Head of caudate nucleus (tissue), 42 donors: ENCODE data around the gene RNF150.

ENCODE experiments used
- DNase-seq, 42 donors: peaks; one replicate each; pipeline versions ENCODE4 v3.0.0 to v3.0.0-alpha.2; 2020 to 2021; ENCODE audit warnings: mixed read lengths in 7 of 42
- intact Hi-C: fragments of 100-400 bp; cut with DNase I; formaldehyde crosslinking; loops from one replicate; pipeline ENCODE4 v1.15.0; 2022

The RNF150 gene

GRCh38 chr4:140952717-140953116 is 180.6 kb downstream of the RNF150 start:
- intact Hi-C loops = no loop called here
- DNase-seq = no peak

DNA sequence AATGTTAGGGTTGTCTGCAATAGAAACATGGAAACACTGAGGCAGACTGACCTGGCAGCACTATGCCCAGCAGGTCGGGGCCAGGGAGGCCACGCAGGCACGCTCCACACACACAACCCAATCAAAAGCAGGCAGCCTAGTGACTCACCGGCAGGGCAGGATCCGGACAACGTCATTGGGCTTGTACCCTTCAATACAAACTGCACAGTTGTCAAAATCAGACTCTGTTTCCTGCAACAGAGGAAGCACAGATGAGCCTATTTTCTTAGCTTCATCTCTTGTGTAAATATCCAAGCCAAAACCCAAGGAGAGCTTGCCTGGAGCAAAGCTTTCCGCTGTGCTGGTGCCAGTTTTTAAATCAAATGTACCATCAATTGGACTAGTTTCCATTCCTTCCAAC is 185.8 kb downstream of the RNF150 start:
- intact Hi-C loops = no loop called here
- peak in 1 of 42 donors; percentile 40 for DNase-seq

DNA sequence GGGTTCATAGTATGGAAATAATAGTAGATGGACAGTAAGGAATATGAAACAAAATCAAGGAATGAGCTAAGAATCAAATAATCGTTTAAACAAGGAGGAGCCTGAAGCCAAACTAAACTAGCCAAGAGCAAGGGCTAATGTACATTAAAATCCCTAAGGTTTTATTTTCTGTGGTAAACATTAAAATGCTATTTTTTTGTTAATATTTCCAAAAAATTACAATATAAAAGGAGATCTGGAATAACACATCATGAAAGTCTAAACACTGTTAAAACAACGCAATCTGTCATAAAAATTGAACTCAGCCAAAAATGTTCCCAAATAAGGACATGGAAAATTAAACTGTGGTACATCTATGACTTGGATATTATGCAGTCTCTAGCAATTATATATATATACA is 188.2 kb downstream of the RNF150 start:
- intact Hi-C loops = no loop called here
- DNase-seq = no peak

GRCh38 chr4:140944572-140944971 is 188.7 kb downstream of the RNF150 start:
- no peak for DNase-seq
- intact Hi-C loops = no loop called here

GRCh38 chr4:140944199-140944515 is 189.1 kb downstream of the RNF150 start:
- DNase-seq = no peak
- intact Hi-C loops = no loop called here

DNA sequence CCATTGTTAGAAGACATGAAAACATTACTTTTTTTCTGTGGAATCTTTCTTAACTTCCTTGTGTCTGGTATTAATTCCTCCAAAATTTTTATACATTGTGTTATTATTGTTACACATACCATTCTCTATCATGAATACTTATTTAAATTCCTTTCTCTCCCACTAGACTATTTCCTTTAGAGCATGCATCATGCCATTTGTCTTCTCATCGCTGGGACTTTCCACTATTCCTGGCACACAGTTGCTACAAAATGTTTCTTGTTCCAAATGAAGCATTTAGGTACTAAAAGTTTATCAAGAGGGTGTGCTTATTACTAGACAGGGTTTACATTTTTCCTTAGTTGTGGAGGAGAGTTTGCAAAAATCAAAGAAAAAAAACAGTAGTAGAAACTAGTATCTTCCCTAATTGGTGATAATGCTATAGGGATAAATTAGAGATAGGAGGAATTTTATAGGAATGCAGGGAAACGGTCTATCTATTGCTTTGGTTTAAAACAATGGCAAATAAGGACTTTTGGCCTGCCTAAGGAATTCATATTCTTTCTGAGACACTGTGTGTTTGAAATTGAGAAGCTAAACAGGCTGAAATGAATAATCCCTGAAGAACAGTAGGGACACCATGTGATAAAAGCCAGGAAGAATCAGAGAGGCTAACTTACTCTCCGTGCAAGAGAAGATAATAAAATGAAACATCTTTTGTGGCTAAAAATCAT is 189.6 kb downstream of the RNF150 start:
- no peak for DNase-seq
- intact Hi-C loops = no loop called here

GRCh38 chr4:140940589-140940988 is 192.7 kb downstream of the RNF150 start:
- intact Hi-C loops = no loop called here
- no peak for DNase-seq

GRCh38 chr4:140937866-140938265 is 195.4 kb downstream of the RNF150 start:
- DNase-seq = no peak
- intact Hi-C loops = no loop called here

DNA sequence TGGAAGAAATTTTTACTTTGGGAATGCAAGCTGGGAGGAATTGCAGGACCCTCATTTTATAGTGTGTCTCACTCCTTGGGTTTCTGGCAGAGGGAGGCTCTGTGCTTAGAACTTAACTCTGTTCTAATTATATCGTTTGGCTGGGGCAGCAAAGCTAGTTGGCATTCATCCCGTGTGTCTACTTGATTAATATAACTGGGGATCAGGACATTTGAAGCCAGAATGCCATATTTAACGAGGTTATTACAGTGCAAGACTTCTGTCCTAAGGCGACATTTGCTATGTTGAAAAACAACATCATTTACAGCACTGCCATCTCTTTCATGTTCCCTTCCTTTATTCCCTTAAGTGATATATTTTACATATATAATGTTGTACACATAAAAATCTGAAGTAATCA is 198.0 kb downstream of the RNF150 start:
- intact Hi-C loops = no loop called here
- no peak for DNase-seq

DNA sequence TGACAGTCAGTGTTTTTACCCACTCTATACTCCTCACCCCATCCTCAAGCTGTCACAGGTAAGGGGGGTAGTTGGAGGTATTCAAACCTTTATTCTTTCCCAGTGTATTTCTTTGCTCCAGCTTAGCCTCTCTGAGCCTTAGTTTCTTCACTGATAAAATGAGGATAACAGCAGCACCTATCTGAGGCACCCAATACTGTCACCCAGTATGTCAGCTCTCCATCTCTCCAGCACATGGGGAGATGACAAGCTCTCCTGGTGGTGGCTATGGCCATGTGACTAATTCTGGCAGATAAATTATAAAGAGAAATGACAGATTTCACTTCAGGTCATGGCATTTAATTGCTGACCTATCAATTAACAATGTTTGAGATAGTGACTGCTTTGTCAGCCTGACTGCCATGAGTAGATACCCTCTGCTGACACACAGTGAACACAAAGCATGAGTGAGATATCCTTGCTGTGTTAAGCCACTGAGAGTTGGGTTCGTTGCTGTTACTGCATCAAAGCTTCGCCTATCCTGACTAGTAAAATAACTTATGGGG is 200.7 kb downstream of the RNF150 start:
- no peak for DNase-seq
- intact Hi-C loops = no loop called here

- intact Hi-C loops = no loop called here
- DNase-seq = peak in 2 of 42 donors; percentile 21 to 37
These were observed 201.4 kb downstream of the RNF150 start for GRCh38 chr4:140931911-140932310.

- peak in 39 of 42 donors; percentile 21 to 91 (median 62) for DNase-seq
- intact Hi-C loops = no loop called here
These were observed 202.7 kb downstream of the RNF150 start for GRCh38 chr4:140930557-140930956.

GRCh38 chr4:140930011-140930410 is 203.3 kb downstream of the RNF150 start:
- intact Hi-C loops = no loop called here
- DNase-seq = no peak

DNA sequence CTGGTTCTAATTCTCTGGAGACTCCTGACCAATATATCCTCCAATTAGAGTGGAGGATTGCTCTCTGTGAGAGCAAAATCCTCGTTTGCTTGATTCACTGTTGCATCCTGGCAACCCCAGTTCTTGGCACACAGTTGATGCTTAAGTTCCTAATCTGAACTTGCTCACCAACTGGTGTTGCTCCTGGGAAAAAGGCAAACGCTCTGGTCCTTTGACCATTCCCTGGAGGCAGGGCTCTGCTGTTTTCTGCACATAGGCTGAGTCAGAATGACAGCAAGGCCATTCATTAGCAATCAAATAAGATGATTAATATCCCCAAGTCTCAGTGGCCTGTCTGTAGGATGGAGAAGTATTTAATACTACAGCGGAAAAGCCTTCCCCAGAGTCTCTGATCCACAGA is 204.4 kb downstream of the RNF150 start:
- DNase-seq = peak in 1 of 42 donors; percentile 49
- intact Hi-C loops = no loop called here

DNA sequence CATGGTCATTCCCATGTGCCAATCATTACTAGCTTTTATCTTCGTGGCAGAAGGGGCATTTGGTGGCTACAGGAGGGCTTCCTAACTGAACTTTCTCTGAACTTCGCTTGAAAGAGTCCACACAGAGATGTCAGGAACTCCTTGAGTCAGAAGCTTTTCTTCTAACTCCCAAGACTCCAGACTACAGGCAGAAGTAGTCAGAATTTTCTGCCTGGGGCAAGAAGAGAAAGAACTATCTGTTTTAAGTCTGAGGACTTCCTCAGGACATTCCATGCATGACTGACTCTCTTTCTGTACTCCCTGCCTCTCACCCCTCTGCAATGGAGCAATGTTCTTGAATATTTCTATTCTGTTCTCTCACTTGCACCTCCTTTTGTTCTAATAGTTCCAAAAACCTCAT is 206.6 kb downstream of the RNF150 start:
- no peak for DNase-seq
- intact Hi-C loops = no loop called here

DNA sequence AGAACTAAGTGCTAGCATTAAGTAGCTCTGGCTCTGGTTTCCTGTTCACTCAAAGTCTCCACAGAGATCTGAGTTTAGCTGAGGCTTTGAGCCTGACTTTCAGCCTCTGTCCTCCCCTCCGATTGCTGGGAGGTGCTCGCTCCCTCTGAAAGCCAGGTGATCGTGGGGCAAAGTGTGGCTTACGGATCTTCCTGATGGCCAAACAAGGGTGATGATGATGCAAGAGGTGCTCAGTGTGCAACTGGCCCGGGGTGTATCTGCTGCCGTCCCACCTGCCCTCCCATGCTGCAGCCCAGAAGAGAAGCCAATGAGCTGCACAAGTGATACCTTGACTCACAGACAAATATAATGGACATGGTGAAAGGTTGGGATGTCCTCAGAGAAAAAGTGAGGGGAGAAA is 207.9 kb downstream of the RNF150 start:
- no peak for DNase-seq
- intact Hi-C loops = no loop called here

- peak in 13 of 42 donors; percentile 8 to 54 (median 22) for DNase-seq
- intact Hi-C loops = no loop called here
These were observed 208.4 kb downstream of the RNF150 start for GRCh38 chr4:140924761-140925392.

DNA sequence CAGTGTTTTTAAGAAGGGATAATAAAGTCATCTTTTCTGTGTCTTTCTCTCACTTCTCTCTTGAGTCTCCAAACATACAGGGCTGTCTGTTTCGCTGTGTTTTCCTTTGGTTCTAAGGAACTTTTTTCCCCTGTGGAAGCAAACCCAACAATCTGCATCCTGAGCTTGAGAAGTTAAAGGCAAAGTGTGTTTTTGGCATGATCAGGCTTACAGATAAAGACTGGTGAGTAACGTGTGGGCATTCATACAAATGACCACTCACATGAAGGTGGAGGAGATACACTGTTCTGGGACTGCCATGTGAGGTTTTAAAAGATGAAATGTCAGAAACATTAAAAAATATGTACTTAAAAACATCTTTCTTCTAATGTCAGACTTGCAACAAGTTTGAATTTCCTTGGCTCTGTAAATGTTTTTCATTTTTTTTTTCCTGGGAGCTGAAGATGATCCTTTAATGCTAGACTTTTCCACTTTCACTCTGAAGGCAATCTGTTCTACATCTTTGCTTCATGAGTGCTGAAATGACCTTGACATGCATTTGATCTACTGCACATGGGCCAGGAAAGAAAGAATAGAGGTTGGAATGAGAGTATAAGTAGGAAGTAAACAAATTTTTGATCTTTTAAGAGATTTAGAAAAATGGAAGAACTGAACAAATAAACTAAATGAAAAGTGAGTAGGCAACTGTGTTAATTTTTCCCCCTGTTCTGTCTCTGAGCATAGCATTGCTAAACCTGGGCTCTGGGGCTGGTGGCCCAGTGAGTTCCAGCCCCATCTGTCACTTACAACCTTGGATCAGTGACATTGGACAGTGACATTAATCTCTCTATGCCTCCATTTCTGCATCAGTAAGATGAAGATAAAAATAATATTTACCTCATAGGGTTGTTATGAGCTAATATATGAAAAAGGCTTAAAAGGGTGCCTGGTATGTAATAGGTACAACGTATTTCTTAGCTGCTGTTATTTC is 226.0 kb downstream of the RNF150 start:
- intact Hi-C loops = no loop called here
- DNase-seq = no peak

- intact Hi-C loops = no loop called here
- DNase-seq = peak in 25 of 42 donors; percentile 6 to 76 (median 31)
These were observed 228.4 kb downstream of the RNF150 start for GRCh38 chr4:140904904-140905303.
